ENCODE measurements around the gene B3GNT4. TPM values are rescaled to one million over a fixed set of nuclear protein-coding genes. Genes with fewer than 3 reads are reported as not detected.

Gene B3GNT4
- total and polyA plus RNA-seq, 2 of the 13 experiments (the other 11 are each of a cell fraction or from before 2014, with no cell fraction given): 0.04 to 0.21 TPM

DNA sequence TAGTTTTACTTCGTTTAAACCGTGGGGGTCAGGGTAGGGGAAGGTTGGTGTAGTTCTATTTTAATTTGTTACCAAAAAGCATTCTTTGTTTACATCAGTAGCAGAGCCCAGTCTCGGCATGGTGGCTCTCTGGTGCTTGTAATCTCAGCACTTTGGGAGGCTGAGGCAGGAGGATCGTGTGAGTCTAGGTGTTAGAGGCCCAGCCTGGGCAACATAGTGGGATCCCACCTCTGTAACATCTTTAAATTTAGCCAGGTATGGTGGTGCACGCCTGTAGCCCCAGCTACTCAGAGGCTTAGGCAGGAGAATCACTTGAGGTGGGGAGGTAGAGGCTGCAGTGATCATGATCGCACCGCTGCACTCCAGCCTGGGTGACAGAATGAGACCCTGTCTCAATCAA lies 18.4 kb upstream of the B3GNT4 start:
- Histone ChIP-seq H2AFZ (ENCODE audit: low read length) (no peak overlapping the region), H3K27me3 (ENCODE audit: control insufficient read depth in 1 of 2, insufficient read depth in 2 of 2, low read length in 2 of 2) (peaks cover 6 to 32% of the 10 kb centered on the region in 2 experiments; a peak in 3 of 5 replicates), H3K4me1 (ENCODE audit: insufficient read depth, low read length) (peaks cover 20% of the 10 kb centered on the region), H3K79me2 (ENCODE audit: insufficient read depth, low read length) (no peaks in the 10 kb centered on the region), H4K20me1 (ENCODE audit: insufficient read depth, low read length) (no peaks in the 10 kb centered on the region), H3K4me2 (ENCODE audit: low read depth, low read length) (peak overlapping the region; percentile 55; the same call in 1 of the 2 replicates), H3K36me3 (replicated peaks in 1 of 2; ENCODE audit: control insufficient read depth in 1 of 2, insufficient read depth in 2 of 2, low read length in 2 of 2) (no peaks in the 10 kb centered on the region), H3K4me3 (replicated peaks in 1 of 3; ENCODE audit: insufficient read depth in 1 of 3, low read depth in 2 of 3, low read length in 3 of 3) (no peak overlapping the region), H3K9ac (ENCODE audit: insufficient read depth, low read depth, low read length) (no peak overlapping the region), H3K9me3 (ENCODE audit: low read length) (no peaks in the 10 kb centered on the region), H3K27ac (ENCODE audit: extremely low read length, insufficient read depth, low read length) (no peak overlapping the region)
- no peak for ATAC-seq
- in situ Hi-C loops (cut with HindIII; ENCODE audit: extremely low pct_ligation_motif_present, low pct_unique_long_range_greater_than_20kb) (loop anchor here (10.0 kb wide), 1 partner anchor 130 kb away; no protein-coding TSS in a partner anchor), intact Hi-C loops (cut with micrococcal nuclease; ENCODE audit: unreplicated experiment) (no loop called here)
- WGBS (ENCODE audit: low lambda C conversion rate): 11% methylated on average over 7 of the region's 7 CpGs
- DNase-seq (ENCODE audit: low spot score): no peak
- TF ChIP-seq ZNF121 (CRISPR knock-in tag; IDR thresholded peaks at IDR 0.05) (peak; percentile 83; the same call in 1 of the 2 replicates), ZNF484 (CRISPR knock-in tag; IDR thresholded peaks at IDR 0.05; ENCODE audit: borderline replicate concordance, low read depth) (no peak), PRMT3 (CRISPR knock-in tag; IDR thresholded peaks at IDR 0.05; ENCODE audit: borderline replicate concordance, low read depth) (no peak)
- TF ChIP-seq, protein P1, sequence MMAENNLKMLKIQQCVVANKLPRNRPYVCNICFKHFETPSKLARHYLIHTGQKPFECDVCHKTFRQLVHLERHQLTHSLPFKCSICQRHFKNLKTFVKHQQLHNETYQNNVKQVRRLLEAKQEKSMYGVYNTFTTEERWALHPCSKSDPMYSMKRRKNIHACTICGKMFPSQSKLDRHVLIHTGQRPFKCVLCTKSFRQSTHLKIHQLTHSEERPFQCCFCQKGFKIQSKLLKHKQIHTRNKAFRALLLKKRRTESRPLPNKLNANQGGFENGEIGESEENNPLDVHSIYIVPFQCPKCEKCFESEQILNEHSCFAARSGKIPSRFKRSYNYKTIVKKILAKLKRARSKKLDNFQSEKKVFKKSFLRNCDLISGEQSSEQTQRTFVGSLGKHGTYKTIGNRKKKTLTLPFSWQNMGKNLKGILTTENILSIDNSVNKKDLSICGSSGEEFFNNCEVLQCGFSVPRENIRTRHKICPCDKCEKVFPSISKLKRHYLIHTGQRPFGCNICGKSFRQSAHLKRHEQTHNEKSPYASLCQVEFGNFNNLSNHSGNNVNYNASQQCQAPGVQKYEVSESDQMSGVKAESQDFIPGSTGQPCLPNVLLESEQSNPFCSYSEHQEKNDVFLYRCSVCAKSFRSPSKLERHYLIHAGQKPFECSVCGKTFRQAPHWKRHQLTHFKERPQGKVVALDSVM (CRISPR knock-in tag; IDR thresholded peaks at IDR 0.05): peak; percentile 81
- no TSS peak for BruUV-seq (replicated peaks)
- POLR2A ChIA-PET: no interaction called here
- CTCF ChIA-PET (ENCODE audit: low intra/inter-chr PET ratio, low total read pairs): no interaction called here
- no peak for FAIRE-seq

DNA sequence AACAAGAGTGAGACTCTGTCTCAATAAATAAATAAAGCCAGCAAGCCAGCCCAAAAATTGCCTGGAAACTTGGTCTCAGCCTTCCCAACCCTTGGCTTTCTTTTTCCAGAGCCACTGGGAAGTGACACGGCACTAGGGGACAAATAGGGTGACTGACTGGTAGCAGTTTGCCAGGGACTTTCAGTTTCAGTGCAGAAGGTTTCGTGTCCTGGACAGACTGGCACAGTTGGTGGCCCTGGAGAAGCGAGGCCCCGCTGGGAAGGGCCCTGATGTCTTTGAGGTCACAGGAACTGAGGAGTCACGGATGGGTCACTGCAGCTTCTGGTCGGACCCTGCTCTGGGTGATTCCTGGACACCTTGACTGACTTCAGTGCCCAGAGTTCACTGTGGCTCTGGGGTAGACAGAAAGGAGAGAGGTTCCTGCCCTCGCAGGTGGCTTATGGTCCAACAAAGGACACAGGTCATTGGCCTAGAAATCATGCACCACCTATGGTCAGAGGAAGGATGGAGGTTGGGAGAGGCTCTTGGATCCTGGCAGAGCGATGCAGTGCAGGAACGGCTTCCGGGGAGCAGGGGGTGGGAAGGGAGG lies 17.9 kb upstream of the B3GNT4 start:
- in situ Hi-C loops (cut with HindIII; ENCODE audit: extremely low pct_ligation_motif_present, low pct_unique_long_range_greater_than_20kb) (loop anchor here (10.0 kb wide), 1 partner anchor 131 kb away; no protein-coding TSS in a partner anchor), intact Hi-C loops (cut with micrococcal nuclease; ENCODE audit: unreplicated experiment) (no loop called here)
- no peaks in the 10 kb centered on the region for H3K36me3 ChIP-seq (replicated peaks in 1 of 2; ENCODE audit: control insufficient read depth in 1 of 2, insufficient read depth in 2 of 2, low read length in 2 of 2)
- no peak overlapping the region for H2AFZ ChIP-seq (ENCODE audit: low read length)
- H3K4me3 ChIP-seq (replicated peaks in 1 of 3; ENCODE audit: insufficient read depth in 1 of 3, low read depth in 2 of 3, low read length in 3 of 3): peak overlapping the region in 1 of 3 experiments; percentile 42; a peak in 1 of 6 replicates
- peaks cover 17% of the 10 kb centered on the region for H3K4me1 ChIP-seq (ENCODE audit: insufficient read depth, low read length)
- no TSS peak for BruUV-seq (replicated peaks)
- no peaks in the 10 kb centered on the region for H3K9me3 ChIP-seq (ENCODE audit: low read length)
- H3K9ac ChIP-seq (ENCODE audit: insufficient read depth, low read depth, low read length): no peak overlapping the region
- H3K27me3 ChIP-seq (ENCODE audit: control insufficient read depth in 1 of 2, insufficient read depth in 2 of 2, low read length in 2 of 2): peaks cover 8 to 32% of the 10 kb centered on the region in 2 experiments; a peak in 3 of 5 replicates
- H4K20me1 ChIP-seq (ENCODE audit: insufficient read depth, low read length): no peaks in the 10 kb centered on the region
- DNase-seq (ENCODE audit: low spot score) (no peak), ATAC-seq (peak; percentile 16; the same call in 2 of the 3 replicates), FAIRE-seq (no peak)
- ChIA-PET POLR2A (no interaction called here), CTCF (ENCODE audit: low intra/inter-chr PET ratio, low total read pairs) (no interaction called here)
- WGBS (ENCODE audit: low lambda C conversion rate): 30% methylated on average over 6 of the region's 10 CpGs
- no peak for TF ChIP-seq FOXA1 (IDR thresholded peaks at IDR 0.05)
- no peak for TF ChIP-seq FOXA1 (CRISPR knock-in tag; IDR thresholded peaks at IDR 0.05)
- H3K4me2 ChIP-seq (ENCODE audit: low read depth, low read length): peak overlapping the region; percentile 55
- no peak overlapping the region for H3K27ac ChIP-seq (ENCODE audit: extremely low read length, insufficient read depth, low read length)
- no peaks in the 10 kb centered on the region for H3K79me2 ChIP-seq (ENCODE audit: insufficient read depth, low read length)

Measured in HepG2 (cell line).